ENCODE data around the gene HCFC1R1. TPM values are rescaled to one million over a fixed set of nuclear protein-coding genes. Genes with fewer than 3 reads are reported as not detected.
"Not testable (repeated sequence)": the region's sequence is repeated elsewhere in the genome, so short reads cannot be mapped to it uniquely, and the experiment has no call there.

Gene HCFC1R1
- polyA plus RNA-seq, 4 donors, result 51.5 to 119 (median 57.0) TPM

GRCh38 chr16:3055734-3056115 lies 32.0 kb upstream of the HCFC1R1 start:
- Histone ChIP-seq H3K36me3 (ENCODE audit: control insufficient read depth in 3 of 3, insufficient read depth in 2 of 3, low read depth in 1 of 3, low read length in 3 of 3) (peaks cover 0 to 14% (median 0%) of the 10 kb centered on the region in 3 donors), H3K4me1 (ENCODE audit: control insufficient read depth in 3 of 3, insufficient read depth in 2 of 3, low read depth in 1 of 3, low read length in 2 of 3) (peaks cover 4 to 13% (median 4%) of the 10 kb centered on the region in 3 donors)
- H3K27ac ChIP-seq (ENCODE audit: low read depth in 1 of 3, low read length in 2 of 3); H3K9me3 ChIP-seq (ENCODE audit: control insufficient read depth in 2 of 2, insufficient read depth in 1 of 2, low read depth in 1 of 2, low read length in 1 of 2); FAIRE-seq; H3K4me3 ChIP-seq (ENCODE audit: low read depth in 1 of 3, low read length in 3 of 3); DNase-seq; H3K27me3 ChIP-seq (ENCODE audit: control insufficient read depth in 3 of 3, insufficient read depth in 3 of 3, low read length in 3 of 3): not testable (repeated sequence)
- WGBS, 3 donors, result 61 to 73% (median 73%) methylated on average over 9 of the region's 9 CpGs

- no peaks in the 10 kb centered on the region for H3K9me3 ChIP-seq (ENCODE audit: control insufficient read depth in 2 of 2, insufficient read depth in 1 of 2, low read depth in 1 of 2, low read length in 1 of 2)
- peaks cover 0 to 14% (median 0%) of the 10 kb centered on the region in 3 donors for H3K36me3 ChIP-seq (ENCODE audit: control insufficient read depth in 3 of 3, insufficient read depth in 2 of 3, low read depth in 1 of 3, low read length in 3 of 3)
- FAIRE-seq (no peak), DNase-seq (no peak)
- peaks cover 4 to 11% (median 4%) of the 10 kb centered on the region in 3 donors for H3K4me1 ChIP-seq (ENCODE audit: control insufficient read depth in 3 of 3, insufficient read depth in 2 of 3, low read depth in 1 of 3, low read length in 2 of 3)
- H3K4me3 ChIP-seq (ENCODE audit: low read depth in 1 of 3, low read length in 3 of 3), result no peak overlapping the region
- H3K27ac ChIP-seq (ENCODE audit: low read depth in 1 of 3, low read length in 2 of 3), result peak overlapping the region in 1 of 3 donors; percentile 3
- WGBS, 3 donors, result 72 to 82% (median 76%) methylated on average over 17 of the region's 17 CpGs
- peaks cover 0 to 15% (median 0%) of the 10 kb centered on the region in 3 donors for H3K27me3 ChIP-seq (ENCODE audit: control insufficient read depth in 3 of 3, insufficient read depth in 3 of 3, low read length in 3 of 3)
These were observed 31.4 kb upstream of the HCFC1R1 start for GRCh38 chr16:3054965-3055733.

GRCh38 chr16:3053330-3053710 lies 29.6 kb upstream of the HCFC1R1 start:
- not testable (repeated sequence) for H3K9me3 ChIP-seq (ENCODE audit: control insufficient read depth in 2 of 2, insufficient read depth in 1 of 2, low read depth in 1 of 2, low read length in 1 of 2); H3K27ac ChIP-seq (ENCODE audit: low read depth in 1 of 3, low read length in 2 of 3); DNase-seq; H3K4me3 ChIP-seq (ENCODE audit: low read depth in 1 of 3, low read length in 3 of 3); H3K4me1 ChIP-seq (ENCODE audit: control insufficient read depth in 3 of 3, insufficient read depth in 2 of 3, low read depth in 1 of 3, low read length in 2 of 3); FAIRE-seq
- peaks cover 0 to 14% (median 0%) of the 10 kb centered on the region in 3 donors for H3K36me3 ChIP-seq (ENCODE audit: control insufficient read depth in 3 of 3, insufficient read depth in 2 of 3, low read depth in 1 of 3, low read length in 3 of 3)
- peaks cover 0 to 33% (median 0%) of the 10 kb centered on the region in 3 donors for H3K27me3 ChIP-seq (ENCODE audit: control insufficient read depth in 3 of 3, insufficient read depth in 3 of 3, low read length in 3 of 3)
- 83 to 87% (median 85%) methylated on average over 8 to 13 of the region's 13 CpGs for WGBS, 3 donors

- WGBS, 3 donors, result 72 to 86% (median 82%) methylated on average over 9 to 11 of the region's 12 CpGs
- Histone ChIP-seq H3K27me3 (ENCODE audit: control insufficient read depth in 3 of 3, insufficient read depth in 3 of 3, low read length in 3 of 3) (peaks cover 0 to 39% (median 0%) of the 10 kb centered on the region in 3 donors), H3K36me3 (ENCODE audit: control insufficient read depth in 3 of 3, insufficient read depth in 2 of 3, low read depth in 1 of 3, low read length in 3 of 3) (peaks cover 0 to 14% (median 0%) of the 10 kb centered on the region in 3 donors)
- not testable (repeated sequence) for H3K9me3 ChIP-seq (ENCODE audit: control insufficient read depth in 2 of 2, insufficient read depth in 1 of 2, low read depth in 1 of 2, low read length in 1 of 2); H3K4me3 ChIP-seq (ENCODE audit: low read depth in 1 of 3, low read length in 3 of 3); H3K4me1 ChIP-seq (ENCODE audit: control insufficient read depth in 3 of 3, insufficient read depth in 2 of 3, low read depth in 1 of 3, low read length in 2 of 3); FAIRE-seq; H3K27ac ChIP-seq (ENCODE audit: low read depth in 1 of 3, low read length in 2 of 3); DNase-seq
These were observed 29.0 kb upstream of the HCFC1R1 start for GRCh38 chr16:3052571-3053329.

GRCh38 chr16:3051494-3051893 lies 27.8 kb upstream of the HCFC1R1 start:
- H3K4me1 ChIP-seq (ENCODE audit: control insufficient read depth in 3 of 3, insufficient read depth in 2 of 3, low read depth in 1 of 3, low read length in 2 of 3), result no peaks in the 10 kb centered on the region
- 50 to 79% (median 53%) methylated on average over 9 of the region's 9 CpGs for WGBS, 3 donors
- H3K27ac ChIP-seq (ENCODE audit: low read depth in 1 of 3, low read length in 2 of 3), result no peak overlapping the region
- peaks cover 0 to 11% (median 0%) of the 10 kb centered on the region in 3 donors for H3K36me3 ChIP-seq (ENCODE audit: control insufficient read depth in 3 of 3, insufficient read depth in 2 of 3, low read depth in 1 of 3, low read length in 3 of 3)
- no peak overlapping the region for H3K4me3 ChIP-seq (ENCODE audit: low read depth in 1 of 3, low read length in 3 of 3)
- H3K27me3 ChIP-seq (ENCODE audit: control insufficient read depth in 3 of 3, insufficient read depth in 3 of 3, low read length in 3 of 3), result peaks cover 0 to 51% (median 3%) of the 10 kb centered on the region in 3 donors
- no peak for FAIRE-seq
- no peaks in the 10 kb centered on the region for H3K9me3 ChIP-seq (ENCODE audit: control insufficient read depth in 2 of 2, insufficient read depth in 1 of 2, low read depth in 1 of 2, low read length in 1 of 2)
- no peak for DNase-seq

- peaks cover 0 to 3% (median 2%) of the 10 kb centered on the region in 3 donors for H3K4me1 ChIP-seq (ENCODE audit: control insufficient read depth in 3 of 3, insufficient read depth in 2 of 3, low read depth in 1 of 3, low read length in 2 of 3)
- H3K27ac ChIP-seq (ENCODE audit: low read depth in 1 of 3, low read length in 2 of 3), result no peak overlapping the region
- 21 to 35% (median 34%) methylated on average over 4 of the region's 4 CpGs for WGBS, 3 donors
- H3K4me3 ChIP-seq (ENCODE audit: low read depth in 1 of 3, low read length in 3 of 3), result no peak overlapping the region
- no peaks in the 10 kb centered on the region for H3K9me3 ChIP-seq (ENCODE audit: control insufficient read depth in 2 of 2, insufficient read depth in 1 of 2, low read depth in 1 of 2, low read length in 1 of 2)
- DNase-seq, result no peak
- no peak for FAIRE-seq
- peaks cover 0 to 11% (median 0%) of the 10 kb centered on the region in 3 donors for H3K36me3 ChIP-seq (ENCODE audit: control insufficient read depth in 3 of 3, insufficient read depth in 2 of 3, low read depth in 1 of 3, low read length in 3 of 3)
- peaks cover 0 to 56% (median 3%) of the 10 kb centered on the region in 3 donors for H3K27me3 ChIP-seq (ENCODE audit: control insufficient read depth in 3 of 3, insufficient read depth in 3 of 3, low read length in 3 of 3)
These were observed 27.3 kb upstream of the HCFC1R1 start for GRCh38 chr16:3051009-3051408.

- 53 to 70% (median 54%) methylated on average over 5 of the region's 5 CpGs for WGBS, 3 donors
- FAIRE-seq (no peak), DNase-seq (no peak)
- H3K4me1 ChIP-seq (ENCODE audit: control insufficient read depth in 3 of 3, insufficient read depth in 2 of 3, low read depth in 1 of 3, low read length in 2 of 3), result peaks cover 0 to 7% (median 3%) of the 10 kb centered on the region in 3 donors
- H3K9me3 ChIP-seq (ENCODE audit: control insufficient read depth in 2 of 2, insufficient read depth in 1 of 2, low read depth in 1 of 2, low read length in 1 of 2), result no peaks in the 10 kb centered on the region
- no peak overlapping the region for H3K27ac ChIP-seq (ENCODE audit: low read depth in 1 of 3, low read length in 2 of 3)
- no peak overlapping the region for H3K4me3 ChIP-seq (ENCODE audit: low read depth in 1 of 3, low read length in 3 of 3)
- H3K27me3 ChIP-seq (ENCODE audit: control insufficient read depth in 3 of 3, insufficient read depth in 3 of 3, low read length in 3 of 3), result peaks cover 0 to 61% (median 3%) of the 10 kb centered on the region in 3 donors
- peaks cover 0 to 11% (median 0%) of the 10 kb centered on the region in 3 donors for H3K36me3 ChIP-seq (ENCODE audit: control insufficient read depth in 3 of 3, insufficient read depth in 2 of 3, low read depth in 1 of 3, low read length in 3 of 3)
These were observed 26.7 kb upstream of the HCFC1R1 start for GRCh38 chr16:3050487-3050886.

- Histone ChIP-seq H3K4me1 (ENCODE audit: control insufficient read depth in 3 of 3, insufficient read depth in 2 of 3, low read depth in 1 of 3, low read length in 2 of 3) (peaks cover 0 to 7% (median 3%) of the 10 kb centered on the region in 3 donors), H3K36me3 (ENCODE audit: control insufficient read depth in 3 of 3, insufficient read depth in 2 of 3, low read depth in 1 of 3, low read length in 3 of 3) (peaks cover 0 to 7% (median 0%) of the 10 kb centered on the region in 3 donors), H3K9me3 (ENCODE audit: control insufficient read depth in 2 of 2, insufficient read depth in 1 of 2, low read depth in 1 of 2, low read length in 1 of 2) (no peaks in the 10 kb centered on the region), H3K27ac (ENCODE audit: low read depth in 1 of 3, low read length in 2 of 3) (no peak overlapping the region), H3K4me3 (ENCODE audit: low read depth in 1 of 3, low read length in 3 of 3) (no peak overlapping the region), H3K27me3 (ENCODE audit: control insufficient read depth in 3 of 3, insufficient read depth in 3 of 3, low read length in 3 of 3) (peaks cover 0 to 66% (median 6%) of the 10 kb centered on the region in 3 donors)
- 81 to 83% (median 82%) methylated on average over 21 to 26 of the region's 26 CpGs for WGBS, 3 donors
- FAIRE-seq (no peak), DNase-seq (no peak)
These were observed 26.3 kb upstream of the HCFC1R1 start for GRCh38 chr16:3049921-3050481.

Data from small intestine (tissue), 7 donors.